HG02763 (cell line): ENCODE results near the gene HLA-DQB1.
A peak's percentile ranks its signal among the peaks of the same experiment; 100 is the strongest.

Experiments
- ATAC-seq: cut with Tn5 transposase; IDR thresholded peaks from one replicate; pipeline ENCODE4 v1.9.1; 2021; ENCODE audit warnings: mild to moderate bottlenecking, moderate library complexity; ENCODE audit not compliant: unreplicated experiment

HLA-DQB1 gene

GRCh38 chr6:32627831-32628230 lies 38.6 kb downstream of the HLA-DQB1 start:
- ATAC-seq: peak; percentile 34

- ATAC-seq: no peak
Measured at GRCh38 chr6:32627249-32627648, 39.2 kb downstream of the HLA-DQB1 start.

- ATAC-seq: no peak
Measured at GRCh38 chr6:32625137-32625536, 41.3 kb downstream of the HLA-DQB1 start.

GRCh38 chr6:32624565-32624964 lies 41.9 kb downstream of the HLA-DQB1 start:
- ATAC-seq: no peak

GRCh38 chr6:32623693-32624092 lies 42.8 kb downstream of the HLA-DQB1 start:
- no peak for ATAC-seq

GRCh38 chr6:32622545-32623401 lies 43.7 kb downstream of the HLA-DQB1 start:
- peak; percentile 68 for ATAC-seq

GRCh38 chr6:32621372-32621771 lies 45.1 kb downstream of the HLA-DQB1 start:
- ATAC-seq: no peak

GRCh38 chr6:32617751-32618150 lies 48.7 kb downstream of the HLA-DQB1 start:
- ATAC-seq: no peak

GRCh38 chr6:32615885-32616532 lies 50.4 kb downstream of the HLA-DQB1 start:
- no peak for ATAC-seq

GRCh38 chr6:32614366-32615081 lies 51.9 kb downstream of the HLA-DQB1 start:
- no peak for ATAC-seq

- no peak for ATAC-seq
Measured at GRCh38 chr6:32613475-32613874, 53.0 kb downstream of the HLA-DQB1 start.

GRCh38 chr6:32610682-32611296 lies 55.7 kb downstream of the HLA-DQB1 start:
- ATAC-seq: no peak

GRCh38 chr6:32609731-32610640 lies 56.5 kb downstream of the HLA-DQB1 start:
- ATAC-seq: peak; percentile 85
